ENCODE data around the gene NLRP3. TPM values are rescaled to one million over a fixed set of nuclear protein-coding genes. Genes with fewer than 3 reads are reported as not detected.

Gene NLRP3
- total RNA-seq, 1 donor, result under 0.01 TPM

DNA sequence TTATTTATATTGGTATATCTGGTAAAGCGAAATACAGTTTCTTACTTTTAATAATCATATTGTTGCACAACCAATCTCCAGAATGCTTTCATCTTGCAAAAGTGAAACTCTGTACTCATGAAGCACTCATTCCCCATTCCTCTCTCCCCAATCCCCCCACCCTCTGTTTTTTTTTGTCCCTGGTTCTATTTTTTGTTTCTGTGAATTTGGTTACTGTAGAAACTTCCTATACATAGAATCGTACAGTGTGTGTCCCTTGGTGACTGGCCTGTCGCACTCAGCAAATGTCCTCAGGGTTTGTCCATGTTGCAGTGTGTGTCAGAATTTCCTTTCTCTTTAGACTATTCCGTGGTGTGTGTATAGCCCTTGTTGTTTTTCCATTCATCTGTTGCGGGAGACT, 7.9 kb upstream of the NLRP3 start:
- DNase-seq (ENCODE audit: low read depth), result no peak
- no peak overlapping the region for H3K4me3 ChIP-seq (ENCODE audit: low read depth, low read length)
- TF ChIP-seq, protein P1, sequence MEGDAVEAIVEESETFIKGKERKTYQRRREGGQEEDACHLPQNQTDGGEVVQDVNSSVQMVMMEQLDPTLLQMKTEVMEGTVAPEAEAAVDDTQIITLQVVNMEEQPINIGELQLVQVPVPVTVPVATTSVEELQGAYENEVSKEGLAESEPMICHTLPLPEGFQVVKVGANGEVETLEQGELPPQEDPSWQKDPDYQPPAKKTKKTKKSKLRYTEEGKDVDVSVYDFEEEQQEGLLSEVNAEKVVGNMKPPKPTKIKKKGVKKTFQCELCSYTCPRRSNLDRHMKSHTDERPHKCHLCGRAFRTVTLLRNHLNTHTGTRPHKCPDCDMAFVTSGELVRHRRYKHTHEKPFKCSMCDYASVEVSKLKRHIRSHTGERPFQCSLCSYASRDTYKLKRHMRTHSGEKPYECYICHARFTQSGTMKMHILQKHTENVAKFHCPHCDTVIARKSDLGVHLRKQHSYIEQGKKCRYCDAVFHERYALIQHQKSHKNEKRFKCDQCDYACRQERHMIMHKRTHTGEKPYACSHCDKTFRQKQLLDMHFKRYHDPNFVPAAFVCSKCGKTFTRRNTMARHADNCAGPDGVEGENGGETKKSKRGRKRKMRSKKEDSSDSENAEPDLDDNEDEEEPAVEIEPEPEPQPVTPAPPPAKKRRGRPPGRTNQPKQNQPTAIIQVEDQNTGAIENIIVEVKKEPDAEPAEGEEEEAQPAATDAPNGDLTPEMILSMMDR (IDR thresholded peaks at IDR 0.05; ENCODE audit: insufficient read depth, low read length), result no peak

DNA sequence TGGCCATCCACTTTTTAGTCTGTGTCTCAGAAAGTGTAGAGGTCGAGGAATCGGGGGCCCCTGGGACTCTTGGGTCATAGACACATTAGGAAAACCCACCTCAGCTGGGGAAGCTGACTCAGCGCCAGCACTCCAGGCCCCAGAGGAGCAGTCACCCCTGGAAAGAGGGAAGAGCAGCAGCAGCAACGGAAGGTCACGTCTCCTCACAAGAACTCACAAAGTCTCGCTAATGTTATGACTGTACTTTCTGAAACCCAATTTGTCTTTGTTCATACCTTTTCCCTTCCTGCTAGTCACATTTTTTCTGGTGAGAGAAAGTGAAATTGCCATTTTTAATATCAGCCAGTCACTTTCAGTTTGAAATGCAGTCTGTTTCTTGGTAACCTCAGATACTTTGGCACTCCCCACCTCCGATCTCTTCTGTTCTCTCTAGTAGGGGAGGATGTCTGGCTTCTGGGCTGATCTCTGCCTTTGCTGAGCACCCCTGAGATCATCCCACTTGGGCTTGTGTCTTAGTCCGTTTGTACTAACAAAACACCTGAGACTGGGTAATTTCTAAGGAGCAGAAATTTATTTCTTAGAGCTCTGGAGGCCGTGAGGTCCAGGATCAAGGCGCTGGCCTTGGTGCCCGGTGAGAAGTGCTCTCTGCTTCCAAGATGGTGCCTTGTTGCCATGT, 6.0 kb upstream of the NLRP3 start:
- DNase-seq (ENCODE audit: low read depth), result no peak
- TF ChIP-seq, protein P1 (IDR thresholded peaks at IDR 0.05; ENCODE audit: insufficient read depth, low read length), result no peak
- no peak overlapping the region for H3K4me3 ChIP-seq (ENCODE audit: low read depth, low read length)

DNA sequence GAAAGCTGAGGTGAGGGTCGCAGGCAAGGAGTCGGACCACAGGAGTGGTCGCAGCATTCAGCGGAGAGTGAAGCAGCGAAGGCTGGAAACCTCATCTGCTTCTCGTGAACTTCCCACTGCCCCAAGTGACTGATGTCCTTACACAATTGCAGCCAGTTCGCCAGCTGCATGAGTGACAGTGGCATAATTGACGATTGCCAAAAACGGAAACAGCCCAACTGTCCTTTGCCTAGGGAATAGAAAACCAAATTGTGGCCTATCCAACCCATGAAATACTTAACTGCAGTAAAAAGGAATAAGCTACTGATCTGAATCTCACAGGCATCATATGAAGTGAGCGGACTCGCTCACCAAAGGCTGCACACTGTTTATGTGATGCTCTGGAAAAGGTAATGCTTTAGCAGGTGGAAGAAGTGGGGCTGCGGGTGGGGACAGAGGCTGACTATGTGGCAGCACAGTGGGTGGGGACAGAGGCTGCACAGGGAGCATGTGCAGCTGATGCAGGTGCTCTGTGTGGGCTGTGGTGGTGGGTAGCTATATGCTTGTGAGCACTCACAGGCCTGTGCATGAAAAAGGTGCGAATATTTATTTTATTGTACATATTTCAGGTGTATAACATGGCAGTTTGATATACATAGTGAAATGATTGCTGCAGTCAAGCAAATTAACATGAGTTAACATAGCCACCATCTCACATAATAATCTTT, 4.2 kb upstream of the NLRP3 start:
- DNase-seq (ENCODE audit: low read depth), result no peak
- H3K4me3 ChIP-seq (ENCODE audit: low read depth, low read length), result no peak overlapping the region
- TF ChIP-seq, protein P1 (IDR thresholded peaks at IDR 0.05; ENCODE audit: insufficient read depth, low read length), result no peak

DNA sequence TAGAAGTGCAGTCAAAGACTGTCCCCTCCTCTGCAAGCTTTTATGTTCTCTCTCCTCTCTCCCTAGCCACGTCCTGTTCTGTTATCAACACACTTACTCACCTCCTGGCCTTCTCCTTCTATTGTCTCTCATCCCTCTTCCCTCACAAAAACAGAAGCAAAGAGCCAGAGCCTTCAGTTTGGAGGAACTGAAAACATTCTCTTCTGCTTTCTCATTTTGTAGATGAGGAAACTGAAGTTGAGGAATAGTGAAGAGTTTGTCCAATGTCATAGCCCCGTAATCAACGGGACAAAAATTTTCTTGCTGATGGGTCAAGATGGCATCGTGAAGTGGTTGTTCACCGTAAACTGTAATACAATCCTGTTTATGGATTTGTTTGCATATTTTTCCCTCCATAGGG, 1.9 kb downstream of the NLRP3 start:
- no peak overlapping the region for H3K4me3 ChIP-seq (ENCODE audit: low read depth, low read length)
- DNase-seq (ENCODE audit: low read depth), result no peak
- TF ChIP-seq, protein P1 (IDR thresholded peaks at IDR 0.05; ENCODE audit: insufficient read depth, low read length), result no peak

DNA sequence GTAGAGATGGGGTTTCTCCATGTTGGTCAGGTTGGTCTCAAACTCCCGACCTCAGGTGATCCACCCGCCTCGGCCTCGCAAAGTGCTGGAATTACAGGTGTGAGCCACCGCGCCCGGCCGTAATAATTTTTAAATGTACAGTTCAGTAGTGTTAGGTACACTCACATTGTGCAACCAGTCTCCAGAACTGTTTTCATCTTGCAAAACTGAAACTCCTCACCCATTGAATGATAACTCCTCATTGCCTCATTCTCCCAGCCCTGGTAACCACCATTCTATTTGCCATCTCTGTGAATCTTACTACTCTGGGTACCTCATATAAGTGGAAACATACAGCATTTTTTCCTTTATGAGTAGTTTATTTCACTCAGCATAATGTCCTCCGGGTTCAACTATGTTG, 3.4 kb downstream of the NLRP3 start:
- TF ChIP-seq, protein P1 (IDR thresholded peaks at IDR 0.05; ENCODE audit: insufficient read depth, low read length), result no peak
- H3K4me3 ChIP-seq (ENCODE audit: low read depth, low read length), result no peak overlapping the region
- DNase-seq (ENCODE audit: low read depth), result no peak

DNA sequence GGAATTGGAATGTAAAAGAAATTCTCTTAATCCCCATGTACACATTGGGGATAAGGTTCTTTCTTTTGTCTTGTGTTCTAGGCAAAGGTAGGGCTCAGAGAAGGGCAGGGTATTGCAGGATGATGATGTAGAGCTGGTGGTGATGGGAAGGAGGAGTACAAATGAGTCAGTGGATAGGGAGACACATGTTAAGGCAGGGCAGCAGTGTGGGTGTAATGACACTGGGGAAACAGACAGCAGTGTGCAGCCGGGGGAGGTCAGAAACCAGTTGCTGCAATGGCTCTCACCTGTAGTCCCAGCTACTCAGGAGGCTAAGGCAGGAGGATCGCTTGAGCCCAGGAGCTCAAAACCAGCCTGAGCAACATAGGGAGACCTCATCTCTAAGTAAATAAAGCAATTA, 5.1 kb downstream of the NLRP3 start:
- DNase-seq (ENCODE audit: low read depth), result no peak
- H3K4me3 ChIP-seq (ENCODE audit: low read depth, low read length), result no peak overlapping the region
- TF ChIP-seq, protein P1 (IDR thresholded peaks at IDR 0.05; ENCODE audit: insufficient read depth, low read length), result no peak
